Measurements from ENCODE around the gene ZNF488.
"Not testable (repeated sequence)": the region's sequence is repeated elsewhere in the genome, so short reads cannot be mapped to it uniquely, and the experiment has no call there.

Gene ZNF488, protein sequence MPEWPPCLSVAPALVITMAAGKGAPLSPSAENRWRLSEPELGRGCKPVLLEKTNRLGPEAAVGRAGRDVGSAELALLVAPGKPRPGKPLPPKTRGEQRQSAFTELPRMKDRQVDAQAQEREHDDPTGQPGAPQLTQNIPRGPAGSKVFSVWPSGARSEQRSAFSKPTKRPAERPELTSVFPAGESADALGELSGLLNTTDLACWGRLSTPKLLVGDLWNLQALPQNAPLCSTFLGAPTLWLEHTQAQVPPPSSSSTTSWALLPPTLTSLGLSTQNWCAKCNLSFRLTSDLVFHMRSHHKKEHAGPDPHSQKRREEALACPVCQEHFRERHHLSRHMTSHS

DNA sequence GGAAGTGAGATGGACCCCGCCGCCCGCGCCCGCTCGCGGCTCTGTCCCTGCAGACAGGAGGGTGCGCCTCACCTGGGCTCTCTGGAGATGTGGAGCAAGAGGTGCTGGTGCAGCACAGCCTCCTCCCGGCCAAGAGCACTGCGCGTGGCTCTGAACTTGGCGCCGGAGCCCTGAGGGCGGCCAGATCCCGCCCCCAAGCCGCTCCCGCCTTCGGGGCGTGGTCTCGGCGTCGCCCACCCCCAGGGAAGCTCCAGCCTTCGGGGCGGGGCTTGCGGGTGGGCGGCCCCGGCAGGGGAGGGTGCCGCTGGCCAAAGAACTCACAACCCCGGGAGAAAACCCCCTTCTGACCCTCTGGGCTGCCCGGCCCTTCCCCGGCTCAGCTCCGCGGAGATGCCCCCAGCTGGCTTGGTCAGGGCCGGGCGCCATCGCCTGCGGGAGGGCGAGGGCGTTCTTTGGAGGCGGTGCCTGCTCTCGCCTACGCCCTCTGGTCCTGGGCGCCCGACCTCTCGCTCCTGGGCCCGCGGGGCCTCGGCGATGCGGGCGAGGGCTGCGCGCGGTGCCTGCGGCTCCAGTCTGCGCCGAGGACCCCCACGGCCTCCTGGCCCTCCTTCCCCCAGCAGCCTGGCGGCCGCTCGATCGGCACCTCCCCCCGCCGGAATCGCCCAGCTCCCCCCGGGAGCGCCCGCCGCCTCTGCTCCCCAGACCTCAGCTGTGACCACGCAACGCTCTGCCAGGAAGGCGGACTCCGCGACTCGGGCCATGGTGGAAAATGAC lies at the start of gene ZNF488:
Gene ZNF488 (minus strand): TSS at position 146 of the 774 bp plus-strand sequence. CDS start 15,464 bp downstream, outside the sequence.
- peak; percentile 58 for DNase-seq

DNA sequence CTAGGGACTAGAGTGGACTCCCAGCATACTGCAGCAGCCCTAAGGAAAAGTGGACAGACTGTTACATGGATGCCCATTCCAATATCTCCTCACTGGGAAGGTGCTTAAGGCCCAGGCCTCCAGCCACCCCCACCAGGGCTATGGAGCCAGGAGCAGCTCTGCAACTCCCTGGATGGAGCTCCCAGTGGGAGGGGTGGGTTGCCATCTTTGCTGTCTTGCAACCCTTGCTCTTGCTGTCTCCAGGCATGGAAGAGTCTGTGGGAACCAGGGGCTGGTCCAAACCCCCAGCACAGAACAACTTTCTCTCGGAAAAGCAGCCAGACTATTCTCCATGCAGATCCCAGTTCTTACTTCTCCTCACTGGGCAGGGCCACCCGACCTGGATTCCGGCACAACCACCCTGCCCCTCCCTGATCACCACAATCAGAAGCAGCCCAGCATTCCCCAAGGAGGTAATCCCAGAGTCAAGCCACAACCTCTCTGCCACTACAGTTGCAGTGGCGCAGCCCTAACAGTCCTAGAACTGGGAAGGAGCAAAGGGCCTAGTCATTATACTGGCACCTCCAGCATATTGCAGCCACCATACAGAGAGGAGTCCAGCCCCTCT lies 41.8 kb upstream of the ZNF488 start:
- no peak for DNase-seq

DNA sequence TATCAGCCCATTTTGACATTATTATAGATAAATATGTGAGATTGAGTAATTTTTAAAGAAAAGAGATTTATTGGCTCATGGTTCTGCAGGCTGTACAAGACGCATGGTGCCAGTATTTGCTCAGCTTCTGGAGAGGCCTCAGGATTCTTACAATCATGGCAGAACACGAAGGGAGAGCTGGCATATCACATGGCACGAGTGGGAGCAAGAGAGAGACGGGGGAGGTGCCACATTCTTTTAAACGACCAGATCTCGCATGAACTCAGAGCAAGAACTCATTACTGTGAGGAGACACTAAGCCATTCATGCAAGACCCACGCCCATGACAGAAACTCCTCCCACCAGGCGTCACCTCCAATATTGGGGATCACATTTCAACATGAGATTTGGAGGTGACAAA lies 40.1 kb upstream of the ZNF488 start:
- DNase-seq = no peak

DNA sequence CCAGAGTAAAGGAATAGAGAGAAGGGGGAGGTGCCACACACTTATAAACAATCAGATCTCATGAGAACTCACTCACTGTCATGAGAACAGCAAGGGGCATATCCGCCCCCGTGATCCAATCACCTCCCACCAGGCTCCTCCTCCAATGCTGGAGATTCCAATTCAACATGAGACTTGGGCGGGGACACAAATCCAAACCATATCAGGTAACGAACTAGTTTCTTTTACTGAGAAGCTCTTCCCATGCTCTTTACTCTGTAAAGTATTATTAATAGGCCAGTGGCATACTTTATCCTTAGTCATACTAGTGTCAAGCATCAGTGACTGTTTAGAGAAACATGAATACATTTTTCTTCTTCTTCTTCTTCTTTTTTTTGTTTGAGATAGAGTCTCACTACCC lies 39.4 kb upstream of the ZNF488 start:
- no peak for DNase-seq

DNA sequence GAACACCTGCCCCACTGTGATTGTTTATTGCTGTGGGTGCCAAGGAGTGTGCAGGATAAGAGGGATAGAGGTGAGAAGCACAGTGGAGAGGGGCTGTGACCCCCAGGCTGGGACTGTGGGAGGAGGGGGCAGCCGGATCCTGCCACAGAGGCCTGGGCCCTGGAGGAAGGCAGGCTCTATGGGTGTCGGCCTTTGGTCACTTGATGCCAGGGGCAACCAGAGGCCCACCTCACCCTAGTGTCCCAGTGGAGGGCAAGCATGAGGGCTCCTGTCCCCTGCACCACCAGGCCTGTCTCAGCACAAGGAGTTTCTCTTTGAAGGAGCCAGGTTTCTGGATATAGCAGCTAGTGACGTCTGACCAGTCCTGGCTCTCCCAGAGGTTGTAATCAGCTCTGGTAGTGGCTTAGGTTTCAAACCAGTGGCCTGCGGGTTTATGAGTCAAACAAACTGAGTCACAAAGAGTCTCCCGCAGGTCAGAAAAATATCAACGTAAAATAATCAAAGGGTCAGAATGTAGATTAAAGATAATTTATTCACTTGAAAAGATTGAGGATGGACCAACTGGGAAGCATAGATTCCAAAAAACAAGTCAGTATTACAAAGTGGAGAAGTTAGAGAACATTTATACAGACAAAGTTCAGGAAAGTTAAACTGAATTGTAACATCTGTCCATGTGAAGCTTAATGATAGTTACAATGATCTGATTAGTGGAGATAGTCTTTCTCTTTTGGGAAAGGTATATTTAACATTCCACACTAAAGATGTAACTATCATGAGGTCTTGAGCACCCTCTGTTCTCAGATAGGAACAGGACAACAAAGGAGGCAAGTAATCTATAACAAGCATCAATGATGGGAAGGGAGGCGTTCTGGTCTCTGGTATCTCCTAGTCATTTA lies 37.2 kb upstream of the ZNF488 start:
- no peak for DNase-seq

DNA sequence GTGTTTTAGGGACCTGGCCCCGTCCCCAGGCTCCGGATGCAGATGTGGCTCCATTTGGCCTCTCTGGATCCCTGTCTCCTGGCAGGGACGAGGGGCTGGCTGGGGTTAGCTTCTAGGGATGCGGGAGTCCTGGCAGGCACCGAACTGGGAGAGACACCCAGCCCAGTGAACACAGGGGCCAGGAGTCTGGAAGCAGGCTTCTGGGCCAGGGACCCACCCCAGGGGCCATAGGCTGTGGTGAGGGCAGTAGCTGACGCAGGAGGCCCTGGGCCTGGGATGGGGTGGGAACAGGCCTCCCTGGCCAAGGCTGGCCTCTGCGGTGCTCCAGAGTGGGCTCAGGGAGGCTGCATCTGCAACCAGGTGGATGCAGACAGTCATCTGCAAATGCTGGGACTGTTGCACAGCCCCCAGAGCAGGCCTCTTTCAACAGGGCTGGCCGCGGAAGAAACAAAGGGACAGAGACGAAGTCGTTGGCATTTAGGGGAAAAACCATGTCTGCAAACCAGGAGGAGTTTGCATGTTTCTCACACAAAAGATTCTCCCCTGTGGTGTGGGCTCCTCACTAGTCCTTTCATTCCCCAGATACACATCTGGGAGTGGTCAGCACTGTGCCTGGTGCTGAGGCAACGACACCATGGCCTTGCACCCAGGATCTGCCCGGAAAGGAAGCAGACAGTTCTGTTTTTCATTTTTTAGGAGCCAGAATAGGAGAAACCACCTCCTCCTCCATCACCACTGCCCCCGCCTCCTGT lies 36.4 kb upstream of the ZNF488 start:
- no peak for DNase-seq

DNA sequence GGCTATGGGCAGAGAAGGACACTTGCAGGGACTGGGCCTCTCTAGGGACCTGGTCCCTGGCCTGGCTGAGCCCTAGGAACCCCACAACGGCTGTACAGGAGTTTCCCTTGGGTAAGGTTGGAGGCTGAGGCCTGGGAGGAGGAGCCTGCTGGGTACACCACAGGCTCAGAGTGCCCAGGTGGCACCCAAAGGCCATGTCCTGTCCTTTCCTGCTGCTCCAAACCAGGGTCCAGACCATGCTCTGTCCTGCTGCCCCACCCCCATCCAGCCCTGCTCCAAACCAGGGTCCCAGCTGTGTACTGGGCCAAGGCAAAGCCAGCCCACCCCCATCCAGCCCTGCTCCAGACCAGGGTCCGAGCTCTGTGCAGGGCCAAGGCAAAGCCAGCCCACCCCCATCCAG lies 35.3 kb upstream of the ZNF488 start:
- DNase-seq = no peak

DNA sequence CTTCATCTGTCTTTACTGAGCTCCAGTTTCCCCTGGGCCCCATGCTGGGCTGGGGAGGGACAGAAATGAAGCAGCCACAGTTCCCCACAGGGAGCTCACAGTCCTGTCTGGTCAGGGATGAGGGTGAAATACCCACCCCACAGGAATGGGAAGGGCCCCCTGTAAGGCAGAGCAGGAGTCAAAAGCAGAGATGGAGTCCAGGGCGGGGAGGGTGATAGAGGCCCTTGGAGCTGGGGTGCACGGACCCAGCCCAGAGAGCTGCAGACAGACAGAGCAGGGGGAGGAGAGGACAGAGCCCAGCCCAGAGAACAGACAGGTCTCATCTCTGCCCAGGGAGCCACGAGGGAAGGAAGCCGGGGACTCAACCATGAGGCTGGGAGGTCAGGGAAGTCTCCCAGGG lies 34.9 kb upstream of the ZNF488 start:
- DNase-seq = no peak

DNA sequence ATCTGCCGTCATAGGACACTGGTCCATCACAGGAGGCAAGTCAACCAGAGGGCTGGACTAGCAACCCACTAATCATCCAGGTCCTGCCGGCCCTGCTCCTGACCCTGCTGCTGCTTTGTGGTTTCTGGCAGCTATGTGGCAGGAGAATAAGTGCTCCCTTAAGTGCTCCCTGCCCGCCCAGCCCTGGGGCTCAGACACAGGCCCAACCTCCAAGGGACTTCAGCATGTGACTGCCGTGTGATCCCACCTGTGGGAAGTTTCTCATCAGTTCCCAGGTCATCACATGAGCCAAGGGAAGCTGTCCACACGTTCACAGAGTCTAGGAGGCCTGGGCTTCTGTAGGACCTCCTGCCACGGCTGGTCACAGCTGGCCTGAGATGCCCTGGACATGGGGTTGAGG lies 34.2 kb upstream of the ZNF488 start:
- DNase-seq = no peak

DNA sequence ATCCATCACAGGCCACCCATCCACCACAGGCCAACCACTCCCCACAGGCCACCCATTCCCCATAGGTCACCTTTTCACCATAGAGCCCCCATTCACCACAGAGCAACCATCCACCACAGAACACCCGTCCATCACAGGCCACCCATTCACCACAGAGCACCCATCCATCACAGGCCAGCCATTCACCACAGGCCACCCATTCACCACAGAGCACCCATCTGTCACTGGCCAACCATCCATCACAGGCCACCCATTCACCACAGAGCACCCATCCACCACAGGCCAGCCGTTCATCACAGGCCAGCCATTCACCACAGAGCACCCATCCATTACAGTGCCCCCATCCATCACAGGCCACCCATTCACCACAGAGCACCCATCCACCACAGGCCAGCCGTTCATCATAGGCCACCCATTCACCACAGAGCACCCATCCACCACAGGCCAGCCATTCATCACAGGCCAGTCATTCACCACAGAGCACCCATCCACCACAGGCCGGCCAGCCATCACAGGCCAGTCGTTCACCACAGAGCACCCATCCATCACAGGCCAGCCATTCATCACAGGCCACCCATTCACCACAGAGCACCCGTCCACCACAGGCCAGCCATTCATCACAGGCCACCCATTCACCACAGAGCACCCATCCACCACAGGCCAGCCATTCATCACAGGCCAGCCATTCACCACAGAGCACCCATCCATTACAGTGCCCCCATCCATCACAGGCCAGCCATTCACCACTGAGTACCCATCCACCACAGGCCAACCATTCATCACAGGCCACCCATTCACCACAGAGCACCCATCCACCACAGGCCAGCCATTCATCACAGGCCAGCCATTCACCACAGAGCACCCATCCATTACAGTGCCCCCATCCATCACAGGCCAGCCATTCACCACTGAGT lies 32.5 kb upstream of the ZNF488 start:
- not testable (repeated sequence) for DNase-seq

DNA sequence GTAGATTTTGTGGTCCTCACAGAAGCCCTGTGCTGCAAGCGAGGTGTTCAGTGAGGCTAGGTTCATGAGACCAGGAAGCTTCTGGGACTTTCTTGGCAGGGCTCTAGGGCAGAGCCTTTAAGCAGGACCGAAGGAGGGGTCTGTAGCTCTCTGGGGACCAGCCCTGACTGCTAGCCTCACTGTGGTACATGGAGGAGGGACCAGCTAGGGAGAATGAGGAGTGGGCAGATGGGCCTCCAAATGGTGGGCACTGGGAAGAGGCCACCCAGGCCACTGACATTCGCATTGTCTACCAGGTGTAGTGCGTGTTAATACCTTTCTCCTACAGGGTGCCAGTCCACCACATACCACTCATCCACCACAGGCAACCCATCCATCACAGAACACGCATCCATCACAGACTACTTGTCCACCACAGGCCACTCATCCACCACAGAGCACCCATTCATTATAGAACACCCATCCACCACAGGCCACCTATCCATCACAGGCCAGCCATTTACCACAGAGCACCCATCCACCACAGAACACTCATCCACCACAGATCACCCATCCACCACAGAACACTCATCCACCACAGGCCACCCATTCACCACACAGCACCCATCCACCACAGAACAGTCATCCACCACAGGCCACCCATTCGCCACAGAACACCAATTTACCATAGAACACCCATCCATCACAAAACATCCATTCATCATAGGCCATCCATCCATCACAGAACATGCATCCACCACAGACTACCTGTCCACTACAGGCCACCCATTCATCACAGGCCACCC lies 31.6 kb upstream of the ZNF488 start:
- no peak for DNase-seq

DNA sequence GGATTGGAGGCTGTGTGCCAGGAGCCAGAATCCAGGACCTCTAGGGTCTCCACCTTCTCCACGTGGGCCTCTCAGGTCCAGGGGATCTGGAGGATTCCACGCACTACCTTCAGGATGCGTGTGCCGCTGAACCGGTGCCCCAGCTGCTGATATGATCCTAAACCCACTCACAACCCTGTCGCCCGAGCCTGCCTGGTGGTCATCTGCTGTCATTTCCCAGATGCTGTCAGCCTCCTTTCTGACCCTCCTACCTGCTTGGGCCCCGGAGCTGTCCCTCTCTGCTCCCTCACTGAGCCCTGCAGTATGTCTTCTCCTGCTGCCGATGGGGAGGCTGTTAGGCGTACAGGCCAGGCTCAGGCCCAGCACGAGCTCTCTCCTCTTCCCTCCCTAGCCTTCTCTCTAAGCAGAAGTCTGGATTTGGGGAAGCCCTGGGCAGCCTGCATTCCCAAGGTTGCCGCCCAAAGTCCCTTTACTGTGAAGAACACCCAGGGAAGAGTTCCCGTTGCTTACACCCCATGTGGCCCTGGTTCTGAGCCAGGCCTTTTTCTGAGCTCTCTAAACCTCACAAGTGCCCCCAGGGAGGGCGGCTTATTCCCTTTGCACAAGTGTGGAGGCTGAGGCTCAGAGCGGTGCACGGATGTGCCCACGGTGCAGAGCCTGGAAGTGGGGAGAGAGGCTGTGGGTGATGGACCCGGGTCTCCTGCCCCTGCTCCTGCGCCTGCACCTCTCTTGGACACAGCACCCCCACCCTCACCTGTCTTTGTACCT lies 30.8 kb upstream of the ZNF488 start:
- DNase-seq = no peak

DNA sequence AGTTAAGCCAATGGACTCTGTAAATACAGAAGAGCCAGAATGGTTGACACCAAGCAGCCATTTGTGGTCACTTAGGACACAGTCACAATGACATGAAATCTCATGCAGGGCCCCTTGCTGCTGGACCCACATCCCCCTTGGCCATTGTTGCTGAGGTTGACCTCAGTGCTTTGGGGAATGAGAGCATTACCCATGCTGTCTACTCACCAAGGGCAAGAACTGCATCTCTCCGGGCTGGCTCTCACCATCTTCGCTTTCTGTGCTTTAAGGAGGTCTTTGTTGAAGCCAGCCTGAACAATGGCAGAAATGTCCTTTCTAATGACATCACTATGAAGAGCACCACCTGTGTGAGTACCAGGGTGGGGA lies 30.1 kb upstream of the ZNF488 start:
- DNase-seq = no peak

DNA sequence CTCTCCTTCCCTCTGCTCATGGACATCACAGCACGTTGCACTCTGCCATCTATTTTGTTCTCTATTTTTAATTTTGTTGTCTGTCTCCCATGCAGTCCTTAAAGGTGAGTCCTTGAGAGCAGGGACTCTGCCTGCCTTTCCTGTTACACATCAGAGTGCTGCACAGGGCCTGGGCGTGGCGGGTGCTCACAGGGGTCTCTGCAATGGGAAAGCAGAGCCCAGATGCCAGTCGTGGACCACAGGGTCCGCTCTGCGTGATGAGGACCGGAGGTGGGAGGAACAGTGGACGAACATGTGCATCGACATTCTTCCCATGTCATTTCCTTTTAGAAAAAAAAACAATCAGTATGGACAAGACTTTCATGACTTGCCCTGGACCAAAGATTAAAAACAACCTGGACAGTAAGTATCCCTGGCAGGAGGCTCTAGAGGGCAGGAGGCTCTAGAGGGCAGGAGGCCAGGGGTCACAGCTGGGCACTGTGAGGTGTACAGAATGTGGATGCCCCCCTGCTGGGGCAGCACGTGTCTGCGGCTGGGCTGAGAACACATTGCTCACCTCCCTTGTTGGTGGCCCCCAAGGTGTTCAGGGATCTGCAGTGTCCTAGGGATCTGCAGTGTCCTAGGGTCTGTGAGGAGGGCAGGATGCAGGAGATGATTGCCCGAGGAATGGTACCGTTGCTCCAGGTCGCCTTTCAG lies 29.6 kb upstream of the ZNF488 start:
- DNase-seq = no peak

DNA sequence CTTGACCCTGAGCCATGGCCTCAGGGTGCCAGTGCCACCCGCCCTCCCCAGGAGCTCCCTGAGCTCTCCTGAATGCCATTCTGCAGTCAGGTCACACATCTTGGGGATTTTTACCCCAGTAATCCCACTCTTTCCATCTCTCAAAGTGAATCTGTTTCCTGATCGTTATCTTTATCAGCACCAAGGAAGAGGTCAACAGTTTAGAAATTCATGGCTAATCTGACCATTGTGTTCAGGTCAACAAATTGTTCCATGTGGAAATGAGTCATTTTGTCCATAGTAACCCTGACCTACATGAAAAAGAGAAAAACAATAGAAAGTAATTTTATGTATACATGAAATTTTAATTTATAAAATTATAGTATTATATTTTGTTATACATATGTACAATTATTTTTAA lies 28.8 kb upstream of the ZNF488 start:
- DNase-seq = no peak

DNA sequence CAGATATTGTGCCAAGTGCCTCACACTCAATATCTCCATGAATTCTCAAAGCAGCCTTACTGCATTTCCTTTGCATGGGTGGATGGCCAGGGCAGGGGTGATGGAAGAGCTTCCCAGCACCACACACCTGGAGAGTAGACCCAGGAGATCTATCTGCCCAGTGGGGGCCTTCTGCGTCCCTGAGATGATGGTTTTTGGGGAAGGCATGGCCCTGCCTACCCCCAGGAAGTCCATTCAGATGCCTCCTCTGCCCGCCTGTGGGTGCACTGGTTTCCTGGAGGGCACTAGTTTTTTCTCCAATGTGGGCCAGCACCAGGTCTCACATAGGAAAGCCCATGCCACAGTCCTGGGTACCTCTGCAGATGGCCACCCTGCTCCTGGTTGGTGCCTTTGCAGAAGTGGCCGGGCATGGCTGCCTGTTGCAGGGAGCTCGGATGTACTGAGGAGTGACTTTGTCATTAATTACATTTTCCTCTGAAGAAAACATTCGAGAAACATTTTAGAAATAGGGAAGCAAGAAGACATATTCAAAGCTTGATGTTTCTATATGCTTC lies 28.2 kb upstream of the ZNF488 start:
- DNase-seq = no peak

DNA sequence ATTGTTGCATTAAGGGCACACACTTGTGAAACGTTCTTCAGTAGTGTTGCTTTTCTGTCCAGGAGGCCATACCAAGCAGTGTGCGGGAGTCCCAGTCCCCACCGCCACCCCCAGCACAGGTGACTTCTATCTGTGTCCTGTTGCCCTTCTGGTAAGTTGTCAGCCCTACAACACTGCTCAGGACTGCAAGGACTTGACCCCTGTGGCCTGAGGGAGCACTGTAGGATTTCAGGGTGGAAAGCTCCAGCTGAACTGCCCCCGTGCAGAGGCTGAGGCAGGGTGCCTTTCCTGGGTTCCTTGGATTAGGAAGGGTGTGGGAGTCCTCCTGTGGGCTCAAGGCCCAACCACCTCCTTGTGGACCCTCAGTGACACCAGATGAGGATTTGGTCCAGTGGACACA lies 26.8 kb upstream of the ZNF488 start:
- no peak for DNase-seq

DNA sequence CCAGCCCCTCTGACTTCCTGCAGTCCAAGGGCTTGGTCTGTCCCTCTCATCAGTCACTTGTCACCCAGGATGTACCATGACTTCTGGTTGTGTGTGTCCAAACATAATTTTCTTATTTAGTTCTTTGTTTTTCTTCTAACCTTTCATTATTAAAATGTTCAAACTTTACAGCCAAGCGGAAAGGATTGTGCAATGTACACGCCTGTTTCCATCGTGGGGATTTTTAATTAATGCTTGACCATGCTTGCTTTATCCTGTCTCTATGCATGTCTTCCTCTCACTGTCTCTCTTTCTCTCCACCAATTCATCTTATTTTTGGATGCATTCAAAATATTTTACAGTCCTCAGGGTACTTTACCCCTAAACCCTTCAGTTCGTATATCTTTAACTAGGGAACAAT lies 26.2 kb upstream of the ZNF488 start:
- DNase-seq = no peak

DNA sequence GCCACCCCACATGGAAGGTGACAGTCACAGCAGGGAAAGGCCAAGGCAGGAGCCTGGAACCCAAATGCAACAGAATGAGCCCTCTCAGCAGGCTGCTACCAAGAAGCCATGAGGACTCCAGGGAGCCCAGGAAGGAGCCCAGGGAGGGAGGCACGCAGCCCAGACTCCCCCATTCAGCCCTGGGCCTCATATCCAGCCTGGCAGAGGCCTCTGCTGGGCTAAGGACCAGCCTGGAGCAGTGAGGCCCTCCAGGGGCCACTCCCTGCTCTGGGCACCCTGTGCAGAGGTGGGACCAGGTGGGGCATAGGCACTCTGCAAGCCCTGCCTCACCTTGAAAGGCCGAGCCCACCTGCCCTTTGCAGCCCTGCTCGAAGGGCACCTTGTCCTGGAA lies 25.8 kb upstream of the ZNF488 start:
- DNase-seq = no peak

Data from stimulated activated naive CD4-positive, alpha-beta T cell treated with Interleukin-2 at 50 U/mL for 16 hours (primary cell).